Stimulated activated CD8-positive, alpha-beta memory T cell treated with anti-CD3 and anti-CD28 coated beads, Interleukin-4, amount 100 ng/mL, for 4 hours (primary cell): Measurements from ENCODE around the gene PARD3B.

Experiments used
- DNase-seq, 2 donors: peaks; one replicate each; pipeline ENCODE4 v3.0.0-alpha.2; 2020; ENCODE audit warnings: low read depth in 2 of 2, low spot score in 1 of 2

Gene PARD3B

GRCh38 chr2:205531489-205532148, 986.3 kb downstream of the PARD3B start:
- no peak for DNase-seq

DNA sequence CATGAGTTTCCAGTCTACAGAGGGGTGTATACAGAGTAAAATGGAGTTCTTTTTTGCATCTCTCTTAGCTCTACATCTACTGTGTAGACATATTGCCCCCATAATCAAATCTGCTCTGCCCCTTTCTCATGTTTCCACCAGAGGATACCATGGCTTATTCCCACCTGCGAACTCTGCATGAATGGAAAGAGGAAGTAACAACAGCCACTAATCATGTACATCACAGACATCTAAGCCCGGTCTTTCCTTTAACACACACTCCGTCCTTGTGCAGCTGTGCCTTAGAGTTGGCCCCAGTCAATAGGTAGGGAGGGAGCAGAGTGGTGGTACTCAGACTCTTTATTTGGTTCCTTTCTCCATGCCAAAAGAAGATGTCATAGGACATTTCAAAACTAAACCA, 989.7 kb downstream of the PARD3B start:
- DNase-seq: no peak

DNA sequence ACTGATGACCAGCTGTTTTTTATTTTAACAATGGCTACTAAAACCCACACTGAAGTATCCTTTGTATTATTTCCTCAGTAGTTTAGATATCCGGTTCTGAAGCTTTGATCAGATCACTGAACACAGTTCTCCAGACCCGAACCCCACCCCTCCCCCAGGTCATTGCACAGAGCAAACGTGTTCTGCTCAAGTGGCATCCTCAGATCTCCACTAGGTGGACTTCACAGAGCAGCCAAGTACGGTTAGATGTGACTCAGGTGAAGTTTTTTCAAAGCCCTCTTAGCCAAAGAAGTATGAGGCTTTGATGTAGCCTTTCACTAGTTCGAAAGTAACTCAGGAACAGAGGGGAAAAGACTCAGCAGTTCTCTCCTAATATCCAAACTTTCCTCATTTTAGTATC, 994.3 kb downstream of the PARD3B start:
- no peak for DNase-seq

DNA sequence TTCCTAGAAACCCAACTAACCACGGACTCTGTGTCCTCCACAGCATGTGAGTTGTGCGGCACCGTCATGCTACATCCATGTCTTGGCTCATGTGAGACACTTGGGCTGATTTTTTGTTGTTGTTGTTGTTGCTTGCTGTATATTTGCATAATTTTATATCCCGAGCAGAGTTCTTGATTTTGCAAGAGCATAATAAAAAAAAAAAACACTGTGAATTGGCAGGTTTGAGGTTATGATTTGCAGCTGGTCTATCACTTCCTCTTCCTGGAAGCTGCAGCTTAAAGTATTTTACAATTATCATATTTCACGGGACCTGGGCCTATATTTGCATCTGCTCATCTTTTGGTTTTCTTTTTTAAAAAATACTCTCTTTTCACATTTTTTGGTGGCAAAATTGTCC, 994.8 kb downstream of the PARD3B start:
- no peak for DNase-seq

DNA sequence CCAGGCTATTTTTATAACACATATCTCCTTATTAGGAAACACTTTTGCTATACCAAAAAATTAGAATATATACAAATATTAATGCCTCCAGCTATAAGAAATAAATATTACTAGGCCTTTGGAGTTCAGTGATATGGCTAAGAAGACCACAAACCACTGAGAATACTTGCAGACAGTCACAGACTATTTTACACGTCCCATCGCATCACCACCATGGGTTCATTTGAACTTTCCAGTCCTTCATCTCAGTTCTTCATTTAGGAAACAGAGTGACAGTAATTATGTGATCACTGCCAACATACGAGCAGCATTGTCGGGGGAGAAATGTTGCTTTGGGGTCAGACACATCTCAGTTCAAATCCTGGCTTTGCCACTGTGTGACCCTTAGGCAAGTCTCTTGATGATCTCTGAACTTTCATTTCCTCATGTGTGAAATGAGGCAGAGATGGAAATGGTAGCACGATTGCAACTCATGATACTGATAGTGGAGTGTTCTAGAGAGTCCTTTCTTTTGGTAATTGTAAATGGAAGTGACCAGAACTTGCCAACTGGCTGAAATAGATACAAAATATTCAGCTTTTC, 998.1 kb downstream of the PARD3B start:
- DNase-seq: no peak

GRCh38 chr2:205543937-205544702, 998.8 kb downstream of the PARD3B start:
- no peak for DNase-seq

GRCh38 chr2:205545971-205546816, 1000.9 kb downstream of the PARD3B start:
- no peak for DNase-seq

DNA sequence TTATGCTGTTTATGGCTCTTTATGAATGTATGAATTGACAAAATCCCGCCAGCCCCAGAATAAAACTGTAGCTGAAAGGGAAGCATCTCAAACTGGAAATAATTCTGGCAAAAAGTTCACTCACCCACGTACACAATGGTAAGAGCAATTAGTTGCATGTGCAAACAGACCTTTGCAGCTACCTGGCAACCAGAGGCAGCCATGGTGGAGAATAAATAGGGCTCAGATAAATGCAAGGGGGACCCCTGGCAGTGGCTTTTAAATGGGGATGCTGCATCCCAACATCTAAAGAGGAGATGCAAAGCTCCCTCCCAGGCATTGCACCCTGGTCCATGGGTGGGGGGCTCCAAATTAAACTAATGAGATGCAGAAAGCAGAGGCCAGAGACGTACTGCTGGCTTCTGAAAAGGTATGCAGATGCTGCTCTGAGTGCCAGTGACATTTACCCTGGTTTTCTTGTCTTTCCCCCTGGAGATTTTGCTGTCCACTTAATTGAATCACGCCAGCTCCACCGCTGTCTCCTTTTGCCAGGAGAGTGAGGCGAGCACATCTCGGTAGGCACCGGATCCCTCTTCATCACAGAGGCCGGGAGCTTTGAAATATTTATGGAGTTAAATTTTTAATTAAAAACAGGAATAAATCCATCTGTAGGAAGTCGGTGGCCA, 1010.4 kb downstream of the PARD3B start:
- no peak for DNase-seq

DNA sequence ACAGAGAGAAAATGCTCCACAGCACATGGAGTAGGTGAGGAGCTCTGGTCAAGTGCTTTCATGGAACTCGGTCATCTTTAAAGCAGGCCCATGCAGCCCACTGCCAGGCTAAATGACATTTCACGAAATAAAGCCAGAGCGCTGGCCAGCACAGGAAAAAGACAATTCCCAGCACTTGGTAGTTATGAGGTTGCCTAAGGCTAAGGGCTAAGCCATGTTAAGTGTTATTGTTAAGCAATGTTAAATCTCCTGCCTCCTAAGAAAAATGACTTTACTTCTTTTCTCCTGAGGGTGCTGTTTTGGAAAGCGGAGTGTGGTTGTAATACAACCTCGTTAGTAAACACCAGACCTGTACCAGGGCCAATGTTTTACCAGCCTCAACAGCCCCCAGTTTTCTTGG, 1011.1 kb downstream of the PARD3B start:
- no peak for DNase-seq

DNA sequence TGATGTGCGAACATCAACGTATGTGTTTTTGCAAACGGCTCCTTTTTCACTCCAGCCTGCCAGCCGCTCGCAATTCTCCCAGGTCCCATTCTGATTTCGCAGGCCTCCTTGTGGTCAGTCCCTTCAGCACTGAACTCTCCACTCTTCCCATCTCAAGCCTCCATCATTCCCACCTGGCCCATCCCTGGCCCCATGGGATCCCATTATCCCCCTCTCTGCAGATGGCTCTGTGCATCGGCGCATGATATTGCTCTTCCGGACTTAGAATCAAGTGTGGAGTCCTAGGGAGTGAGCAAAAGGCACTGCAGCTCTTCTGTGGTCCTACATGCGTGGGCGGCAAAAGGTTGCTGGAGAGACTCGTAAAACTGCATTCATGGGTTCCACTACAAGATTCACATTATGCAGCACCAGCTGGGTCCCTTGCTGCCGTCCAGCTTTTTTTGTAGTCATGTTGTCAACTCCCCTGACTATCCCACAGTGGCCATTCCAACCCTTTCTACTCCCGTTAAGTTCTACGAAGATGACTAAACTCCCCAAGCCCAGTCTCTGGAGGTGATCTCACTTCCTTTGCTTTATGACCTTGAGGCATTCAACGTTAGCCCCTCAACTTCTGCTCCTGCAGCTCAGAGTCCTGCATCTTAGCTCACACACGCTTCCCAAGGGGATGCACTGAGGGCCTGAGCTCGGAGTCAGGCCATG, 1011.7 kb downstream of the PARD3B start:
- DNase-seq: no peak

- DNase-seq: no peak
Measured at GRCh38 chr2:205557873-205558272, 1012.6 kb downstream of the PARD3B start.

DNA sequence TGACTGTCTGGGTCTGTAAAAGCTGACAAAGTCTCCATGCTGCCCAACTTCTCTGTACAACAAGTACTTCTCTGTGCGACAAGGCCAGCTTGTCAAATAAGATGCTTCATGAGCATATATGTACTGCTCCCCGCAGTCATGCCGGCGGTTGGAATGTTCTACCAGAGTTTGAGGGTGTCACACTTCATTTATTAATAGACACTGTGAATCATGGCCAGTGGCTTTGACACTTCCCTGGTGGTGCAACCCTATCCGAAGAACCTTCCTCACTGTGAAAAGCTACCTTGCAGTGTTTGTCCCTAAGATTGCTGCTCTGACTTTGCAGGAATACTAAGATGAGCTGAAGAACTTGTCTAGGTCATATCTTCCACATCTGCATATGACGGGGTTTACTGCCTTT, 1016.2 kb downstream of the PARD3B start:
- no peak for DNase-seq

GRCh38 chr2:205563646-205564045, 1018.4 kb downstream of the PARD3B start:
- no peak for DNase-seq

- DNase-seq: no peak
Measured at GRCh38 chr2:205564346-205565141, 1019.3 kb downstream of the PARD3B start.

GRCh38 chr2:205565142-205565522, 1019.9 kb downstream of the PARD3B start:
- DNase-seq: no peak

DNA sequence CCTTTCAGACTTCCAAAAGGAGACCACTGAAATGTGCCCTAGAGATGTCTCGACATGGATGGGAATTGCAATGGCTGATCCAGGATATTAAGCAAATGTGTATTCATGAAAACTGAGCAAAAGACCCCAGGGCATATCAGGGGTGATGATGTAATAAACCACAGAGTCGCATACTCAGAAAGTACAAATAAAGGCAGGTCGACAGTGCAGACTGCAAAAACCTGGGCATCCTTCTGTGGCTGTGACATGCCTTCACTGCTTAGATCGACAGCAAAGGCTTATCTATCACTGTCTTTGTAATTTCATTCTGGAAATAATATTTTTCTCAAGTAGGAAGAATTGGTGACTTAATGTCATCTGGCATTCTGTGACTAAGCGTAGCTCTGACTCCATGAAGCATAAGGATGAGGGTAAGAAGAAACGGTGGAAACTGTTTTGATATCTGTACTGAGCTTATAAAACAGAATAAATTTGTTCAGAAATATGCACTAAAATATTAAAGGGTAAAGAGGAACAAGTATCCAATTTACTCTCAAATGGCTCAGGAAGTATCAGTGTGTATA, 1021.4 kb downstream of the PARD3B start:
- no peak for DNase-seq

DNA sequence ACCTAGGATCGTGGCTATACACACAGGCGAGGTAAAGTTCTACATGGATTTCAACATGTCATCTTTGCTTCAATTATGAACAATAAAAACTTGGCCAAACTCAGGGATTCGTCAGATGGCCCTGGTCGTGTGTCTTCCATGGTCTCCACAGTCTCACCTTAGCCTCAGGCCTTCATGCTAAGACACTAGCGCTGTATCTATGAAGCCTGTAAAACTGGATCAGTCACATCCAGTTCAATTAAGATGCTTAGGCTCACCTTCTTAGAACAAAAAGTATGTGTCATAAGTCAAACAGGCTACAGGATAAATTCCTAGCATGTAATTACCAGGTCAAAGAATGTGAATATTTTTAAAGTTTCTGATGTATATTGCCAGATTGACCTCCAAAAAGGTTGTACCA, 1023.3 kb downstream of the PARD3B start:
- DNase-seq: no peak

- no peak for DNase-seq
Measured at GRCh38 chr2:205570648-205571047, 1025.4 kb downstream of the PARD3B start.

DNA sequence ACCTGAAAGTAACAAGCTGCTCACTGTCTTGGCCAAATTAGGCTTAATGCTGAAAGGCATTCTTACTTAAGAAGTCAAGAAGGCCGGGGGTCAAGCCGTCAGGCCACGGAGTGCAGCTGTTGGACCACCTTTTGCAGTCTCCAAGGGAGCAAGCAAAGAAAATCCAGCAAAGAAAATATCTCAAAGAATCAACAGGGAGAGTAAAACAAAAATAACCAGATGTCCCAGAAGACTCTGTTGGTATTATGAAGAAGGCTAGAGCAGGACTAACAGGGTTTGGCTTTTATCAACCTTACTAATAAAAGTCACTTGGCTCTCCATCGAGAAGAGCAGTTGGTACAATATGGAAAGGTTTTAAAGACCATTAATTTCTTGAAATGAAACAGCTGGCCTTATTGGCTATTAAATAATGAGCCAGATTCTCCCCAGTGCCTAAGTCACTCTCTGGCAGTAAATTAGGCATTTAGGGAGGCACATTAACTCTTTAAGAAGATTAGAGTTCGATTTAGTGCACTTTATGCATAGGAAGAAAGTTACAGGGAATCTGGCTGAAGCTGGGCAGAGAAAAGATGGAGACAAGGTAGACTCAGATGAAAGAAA, 1026.2 kb downstream of the PARD3B start:
- no peak for DNase-seq
